ENCODE results near the gene RNF20.

RNF20 gene

GRCh38 chr9:101572316-101572715 is 38.7 kb downstream of the RNF20 start:
- Histone ChIP-seq H3K36me3 (ENCODE audit: control insufficient read depth in 2 of 2, insufficient read depth in 1 of 2, low read length in 2 of 2) (peaks cover 0 to 14% of the 10 kb centered on the region in 2 experiments; a peak in 2 of 3 replicates), H3K27ac (ENCODE audit: extremely low read depth, low read depth, low read length) (no peak overlapping the region), H3K4me1 (ENCODE audit: control insufficient read depth, insufficient read depth, low read length) (no peaks in the 10 kb centered on the region), H3K9me3 (ENCODE audit: control insufficient read depth, insufficient read depth, low read depth, low read length) (no peaks in the 10 kb centered on the region), H3K4me3 (ENCODE audit: low read depth, low read length) (no peak overlapping the region)
- no peak for TF ChIP-seq ZNF292 (tag by site-specific recombination; IDR thresholded peaks at IDR 0.05; ENCODE audit: borderline replicate concordance, low read depth)
- no peak for TF ChIP-seq ZNF146 (tag by site-specific recombination; IDR thresholded peaks at IDR 0.05)
- TF ChIP-seq, protein P1, sequence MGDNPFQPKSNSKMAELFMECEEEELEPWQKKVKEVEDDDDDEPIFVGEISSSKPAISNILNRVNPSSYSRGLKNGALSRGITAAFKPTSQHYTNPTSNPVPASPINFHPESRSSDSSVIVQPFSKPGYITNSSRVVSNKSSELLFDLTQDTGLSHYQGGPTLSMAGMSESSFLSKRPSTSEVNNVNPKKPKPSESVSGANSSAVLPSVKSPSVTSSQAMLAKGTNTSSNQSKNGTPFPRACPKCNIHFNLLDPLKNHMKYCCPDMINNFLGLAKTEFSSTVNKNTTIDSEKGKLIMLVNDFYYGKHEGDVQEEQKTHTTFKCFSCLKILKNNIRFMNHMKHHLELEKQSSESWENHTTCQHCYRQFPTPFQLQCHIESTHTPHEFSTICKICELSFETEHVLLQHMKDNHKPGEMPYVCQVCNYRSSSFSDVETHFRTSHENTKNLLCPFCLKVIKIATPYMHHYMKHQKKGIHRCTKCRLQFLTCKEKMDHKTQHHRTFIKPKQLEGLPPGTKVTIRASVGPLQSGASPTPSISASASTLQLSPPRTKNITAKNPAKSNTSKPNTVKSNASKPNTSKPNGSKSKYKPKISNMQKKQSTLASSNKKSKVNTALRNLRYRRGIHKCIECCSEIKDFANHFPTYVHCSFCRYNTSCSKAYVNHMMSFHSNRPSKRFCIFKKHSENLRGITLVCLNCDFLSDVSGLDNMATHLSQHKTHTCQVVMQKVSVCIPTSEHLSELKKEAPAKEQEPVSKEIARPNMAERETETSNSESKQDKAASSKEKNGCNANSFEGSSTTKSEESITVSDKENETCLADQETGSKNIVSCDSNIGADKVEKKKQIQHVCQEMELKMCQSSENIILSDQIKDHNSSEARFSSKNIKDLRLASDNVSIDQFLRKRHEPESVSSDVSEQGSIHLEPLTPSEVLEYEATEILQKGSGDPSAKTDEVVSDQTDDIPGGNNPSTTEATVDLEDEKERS (tag by site-specific recombination; IDR thresholded peaks at IDR 0.05): no peak
- no peak for TF ChIP-seq ZSCAN16 (tag by site-specific recombination; IDR thresholded peaks at IDR 0.05)
- TF ChIP-seq BCL11A (tag by site-specific recombination; IDR thresholded peaks at IDR 0.05; ENCODE audit: low read depth): no peak
- no peak for TF ChIP-seq SP2 (tag by site-specific recombination; IDR thresholded peaks at IDR 0.05)
- no peak for TF ChIP-seq ZBTB17 (tag by site-specific recombination; IDR thresholded peaks at IDR 0.05)
- TF ChIP-seq YY2 (tag by site-specific recombination; IDR thresholded peaks at IDR 0.05): no peak
- TF ChIP-seq ZNF114 (tag by site-specific recombination; IDR thresholded peaks at IDR 0.05): no peak
- no peak for TF ChIP-seq ZNF37A (tag by site-specific recombination; IDR thresholded peaks at IDR 0.05)
- no peak for TF ChIP-seq ZNF311 (tag by site-specific recombination; IDR thresholded peaks at IDR 0.05; ENCODE audit: borderline replicate concordance)
- TF ChIP-seq ZNF596 (tag by site-specific recombination; IDR thresholded peaks at IDR 0.05): no peak
- TF ChIP-seq ZEB2 (tag by site-specific recombination; IDR thresholded peaks at IDR 0.05): no peak
- TF ChIP-seq ZNF830 (tag by site-specific recombination; IDR thresholded peaks at IDR 0.05; ENCODE audit: low read depth): no peak
- TF ChIP-seq ZNF701 (tag by site-specific recombination; IDR thresholded peaks at IDR 0.05): no peak
- TF ChIP-seq ZNF654 (tag by site-specific recombination; IDR thresholded peaks at IDR 0.05; ENCODE audit: low read depth): no peak
- no peak for TF ChIP-seq ZNF423 (tag by site-specific recombination; IDR thresholded peaks at IDR 0.05)
- TF ChIP-seq, protein P2, sequence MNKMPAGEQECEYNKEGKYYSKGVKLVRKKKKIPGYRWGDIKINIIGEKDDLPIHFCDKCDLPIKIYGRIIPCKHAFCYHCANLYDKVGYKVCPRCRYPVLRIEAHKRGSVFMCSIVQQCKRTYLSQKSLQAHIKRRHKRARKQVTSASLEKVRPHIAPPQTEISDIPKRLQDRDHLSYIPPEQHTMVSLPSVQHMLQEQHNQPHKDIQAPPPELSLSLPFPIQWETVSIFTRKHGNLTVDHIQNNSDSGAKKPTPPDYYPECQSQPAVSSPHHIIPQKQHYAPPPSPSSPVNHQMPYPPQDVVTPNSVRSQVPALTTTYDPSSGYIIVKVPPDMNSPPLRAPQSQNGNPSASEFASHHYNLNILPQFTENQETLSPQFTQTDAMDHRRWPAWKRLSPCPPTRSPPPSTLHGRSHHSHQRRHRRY (tag by site-specific recombination; IDR thresholded peaks at IDR 0.05): no peak
- TF ChIP-seq ZNF169 (tag by site-specific recombination; IDR thresholded peaks at IDR 0.05): no peak
- TF ChIP-seq ZNF26 (tag by site-specific recombination; IDR thresholded peaks at IDR 0.05): no peak
- ChIA-PET CTCF (interaction anchor here (1.5 to 2.6 kb wide), 2 partner anchors 42 to 123 kb away, joined by 3 to 7 read pairs; no protein-coding TSS in a partner anchor), POLR2A (no interaction called here)

DNA sequence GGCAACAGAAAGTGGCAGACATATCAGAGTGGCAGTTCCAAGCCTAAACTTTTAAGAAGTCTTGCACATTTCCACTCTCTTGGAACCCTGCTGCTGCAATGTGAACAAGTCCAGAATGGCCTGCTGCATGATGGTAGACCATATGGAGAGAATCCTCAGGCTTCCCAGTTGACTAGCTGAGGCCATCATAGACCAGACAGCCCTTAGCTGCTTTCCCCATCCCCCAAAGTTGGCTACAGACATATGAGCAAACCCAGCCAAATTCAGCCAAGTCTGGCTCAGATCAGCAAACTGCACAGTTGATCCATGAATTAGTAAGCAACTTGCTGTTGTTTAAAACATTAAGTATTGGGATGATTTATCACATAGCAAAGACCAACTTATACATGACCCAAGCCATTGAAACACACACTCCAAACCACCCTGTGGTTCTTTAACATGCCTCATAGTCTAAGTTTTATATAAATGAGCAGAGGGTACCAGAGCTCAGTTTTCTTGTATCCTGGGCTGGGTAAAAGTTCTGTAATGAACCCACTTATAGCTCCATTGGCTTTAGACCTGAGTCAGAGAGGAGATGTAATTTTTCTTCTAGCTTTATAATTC is 41.2 kb downstream of the RNF20 start:
- no peaks in the 10 kb centered on the region for H3K36me3 ChIP-seq (ENCODE audit: control insufficient read depth in 2 of 2, insufficient read depth in 1 of 2, low read length in 2 of 2)
- TF ChIP-seq ZNF223 (tag by site-specific recombination; IDR thresholded peaks at IDR 0.05): no peak
- no peak for TF ChIP-seq ZNF2 (tag by site-specific recombination; IDR thresholded peaks at IDR 0.05)
- TF ChIP-seq PATZ1 (tag by site-specific recombination; IDR thresholded peaks at IDR 0.05): no peak
- CTCF ChIA-PET: no interaction called here

More for the DNA sequence above, 41.2 kb downstream of the RNF20 start:
- no peak overlapping the region for H3K4me3 ChIP-seq (ENCODE audit: low read depth, low read length)
- no peaks in the 10 kb centered on the region for H3K4me1 ChIP-seq (ENCODE audit: control insufficient read depth, insufficient read depth, low read length)
- H3K9me3 ChIP-seq (ENCODE audit: control insufficient read depth, insufficient read depth, low read depth, low read length): no peaks in the 10 kb centered on the region
- no peak overlapping the region for H3K27ac ChIP-seq (ENCODE audit: extremely low read depth, low read depth, low read length)
- POLR2A ChIA-PET: no interaction called here

Data from HEK293 (cell line).